Vagina (tissue), 2 donors: ENCODE data around the gene RIOK2.
A peak's percentile ranks its signal among the peaks of the same experiment; 100 is the strongest.

Experiments
- POLR2A ChIP-seq, 2 donors: fragments of 450-650 bp; IDR thresholded peaks; one replicate each; pipeline ENCODE4 v1.6.1; 2017; ENCODE audit warnings: antibody characterized with exemption in 2 of 2, mild to moderate bottlenecking in 2 of 2, moderate library complexity in 2 of 2
- POLR2AphosphoS5 ChIP-seq, 2 donors: sonication (generic); formaldehyde crosslinking; IDR thresholded peaks; one replicate each; pipeline ENCODE4 v1.9.0; 2017; ENCODE audit warnings: antibody characterized with exemption in 2 of 2, mild to moderate bottlenecking in 2 of 2, low read depth in 1 of 2; ENCODE audit not compliant: insufficient read depth in 1 of 2
- TF ChIP-seq, protein P1 (sequence below), 3 experiments: fragments of 450-650 bp in 2 of 3; fragments of 200-600 bp in 1 of 3; sonication (generic) in 1 of 3; IDR thresholded peaks; one replicate each; pipeline ENCODE4 v1.5.1; 2017 to 2019; ENCODE audit warnings: antibody characterized with exemption in 3 of 3, mild to moderate bottlenecking in 2 of 3, moderate library complexity in 2 of 3

DNA sequence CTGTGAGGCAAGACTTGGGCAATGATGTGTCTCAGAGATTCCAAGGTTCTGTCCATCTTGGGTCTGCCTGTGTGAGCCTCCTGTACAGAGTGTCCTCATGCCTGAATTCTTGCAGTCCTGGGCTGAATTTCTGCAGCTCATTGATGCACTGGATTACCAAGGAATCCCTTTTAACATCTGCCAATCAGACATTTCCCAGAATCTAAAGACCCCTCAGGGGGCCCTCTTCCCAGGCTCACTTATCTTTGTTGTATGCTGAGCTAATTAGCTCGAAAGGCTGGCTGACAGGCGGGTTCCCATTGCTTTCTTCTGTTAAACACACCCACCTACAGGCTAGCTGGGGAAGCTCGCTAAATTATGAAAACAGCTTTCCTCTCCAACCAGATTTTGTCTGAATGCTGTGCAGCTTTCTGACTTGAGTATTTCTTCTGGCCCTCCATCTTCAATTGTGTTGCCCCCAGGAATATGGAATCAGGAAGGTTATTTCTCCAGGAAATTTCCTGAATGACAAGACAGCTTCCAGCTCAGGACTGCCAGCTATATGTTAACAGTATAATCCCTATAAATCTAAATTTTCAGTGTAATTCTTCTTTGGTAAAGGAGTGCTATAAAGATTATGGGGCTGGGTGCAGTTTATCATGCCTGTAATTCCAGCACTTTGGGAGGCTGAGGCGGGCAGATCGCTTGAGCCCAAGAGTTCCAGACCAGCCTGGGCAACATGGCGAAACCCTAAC, 40.4 kb downstream of the RIOK2 start, which contains the start of gene LIX1:
- no peak for TF ChIP-seq POLR2A (IDR thresholded peaks at IDR 0.05)
- TF ChIP-seq, protein P1, sequence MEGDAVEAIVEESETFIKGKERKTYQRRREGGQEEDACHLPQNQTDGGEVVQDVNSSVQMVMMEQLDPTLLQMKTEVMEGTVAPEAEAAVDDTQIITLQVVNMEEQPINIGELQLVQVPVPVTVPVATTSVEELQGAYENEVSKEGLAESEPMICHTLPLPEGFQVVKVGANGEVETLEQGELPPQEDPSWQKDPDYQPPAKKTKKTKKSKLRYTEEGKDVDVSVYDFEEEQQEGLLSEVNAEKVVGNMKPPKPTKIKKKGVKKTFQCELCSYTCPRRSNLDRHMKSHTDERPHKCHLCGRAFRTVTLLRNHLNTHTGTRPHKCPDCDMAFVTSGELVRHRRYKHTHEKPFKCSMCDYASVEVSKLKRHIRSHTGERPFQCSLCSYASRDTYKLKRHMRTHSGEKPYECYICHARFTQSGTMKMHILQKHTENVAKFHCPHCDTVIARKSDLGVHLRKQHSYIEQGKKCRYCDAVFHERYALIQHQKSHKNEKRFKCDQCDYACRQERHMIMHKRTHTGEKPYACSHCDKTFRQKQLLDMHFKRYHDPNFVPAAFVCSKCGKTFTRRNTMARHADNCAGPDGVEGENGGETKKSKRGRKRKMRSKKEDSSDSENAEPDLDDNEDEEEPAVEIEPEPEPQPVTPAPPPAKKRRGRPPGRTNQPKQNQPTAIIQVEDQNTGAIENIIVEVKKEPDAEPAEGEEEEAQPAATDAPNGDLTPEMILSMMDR (IDR thresholded peaks at IDR 0.05): peak in 2 of 3 experiments; percentile 22 to 28
- TF ChIP-seq POLR2AphosphoS5 (IDR thresholded peaks at IDR 0.05; ENCODE audit: insufficient read depth in 1 of 2, low read depth in 1 of 2): no peak
